HepG2 (cell line): ENCODE results near the gene STX1B.

Experiments
- BCL6 ChIP-seq: IDR thresholded peaks from 2 replicates; pipeline ENCODE4 v1.6.1; 2016; ENCODE audit warnings: missing genetic modification reagents, missing compliant biosample characterization
- CSRNP2 ChIP-seq: sonication (generic); formaldehyde crosslinking; conservative IDR thresholded peaks from 2 replicates; pipeline ENCODE4 v1.8.0; 2022; ENCODE audit warnings: low read depth, missing genetic modification reagents
- EZH2 ChIP-seq: conservative IDR thresholded peaks from 2 replicates; pipeline ENCODE4 v1.6.1; 2012; ENCODE audit warnings: mild to moderate bottlenecking, low read depth, low read length, moderate library complexity
- HMGXB4 ChIP-seq, 2 experiments: sonication (generic) in 1 of 2; formaldehyde crosslinking in 1 of 2; IDR thresholded peaks; 2 replicates each; pipeline versions ENCODE4 v1.4.0 to v1.6.1; 2018 to 2020; ENCODE audit warnings: missing genetic modification reagents in 2 of 2, borderline replicate concordance in 1 of 2, low read depth in 1 of 2, mild to moderate bottlenecking in 1 of 2, missing biosample characterization in 1 of 2
- KDM1A ChIP-seq: IDR thresholded peaks from 2 replicates; pipeline ENCODE4 v1.6.1; 2016; ENCODE audit warnings: missing compliant biosample characterization
- MLX ChIP-seq: IDR thresholded peaks from 2 replicates; pipeline ENCODE4 v1.6.1; 2016
- POLR2A ChIP-seq, 2 experiments: IDR thresholded peaks; 2 replicates each; pipeline ENCODE4 v1.6.1; 2011; ENCODE audit warnings: low read depth in 2 of 2, low read length in 2 of 2, mild to moderate bottlenecking in 1 of 2, moderate library complexity in 1 of 2; ENCODE audit not compliant: insufficient read depth in 1 of 2
- RNF2 ChIP-seq: fragments of 450-650 bp; conservative IDR thresholded peaks from 2 replicates; pipeline ENCODE4 v1.6.1; 2016; ENCODE audit warnings: low read depth
- SKI ChIP-seq: fragments of 450-650 bp; IDR thresholded peaks from one replicate; pipeline ENCODE4 v1.6.1; 2018; ENCODE audit warnings: mild to moderate bottlenecking; ENCODE audit not compliant: partially characterized antibody
- SMARCE1 ChIP-seq: fragments of 450-650 bp; IDR thresholded peaks from 2 replicates; pipeline ENCODE4 v1.6.1; 2017; ENCODE audit warnings: borderline replicate concordance
- STAT6 ChIP-seq: sonication (generic); formaldehyde crosslinking; IDR thresholded peaks from 2 replicates; pipeline ENCODE4 v1.4.0; 2020; ENCODE audit warnings: missing genetic modification reagents, mild to moderate bottlenecking, borderline replicate concordance
- TRAFD1 ChIP-seq: sonication (generic); formaldehyde crosslinking; IDR thresholded peaks from 2 replicates; pipeline ENCODE4 v1.5.1; 2020; ENCODE audit warnings: missing genetic modification reagents, mild to moderate bottlenecking, borderline replicate concordance

- no peak for TF ChIP-seq BCL6
- no peak for TF ChIP-seq KDM1A (CRISPR knock-in tag)
- TF ChIP-seq HMGXB4 (CRISPR knock-in tag; IDR thresholded peaks at IDR 0.05; ENCODE audit: borderline replicate concordance in 1 of 2, low read depth in 1 of 2), result no peak
- no peak for TF ChIP-seq STAT6 (CRISPR knock-in tag)
- TF ChIP-seq SMARCE1, result no peak
- no peak for TF ChIP-seq EZH2
- TF ChIP-seq TRAFD1, result no peak
- TF ChIP-seq SKI, result no peak
- TF ChIP-seq MLX (CRISPR knock-in tag), result no peak
- no peak for TF ChIP-seq RNF2
- TF ChIP-seq CSRNP2 (CRISPR knock-in tag), result no peak
- TF ChIP-seq POLR2A (IDR thresholded peaks at IDR 0.05; ENCODE audit: insufficient read depth in 1 of 2, low read depth in 2 of 2, low read length in 2 of 2), result no peak
These were observed 29.5 kb downstream of the STX1B start for GRCh38 chr16:30980959-30981358.
